Measurements from ENCODE around the gene SPATA46.
"Not testable (repeated sequence)": the region's sequence is repeated elsewhere in the genome, so short reads cannot be mapped to it uniquely, and the experiment has no call there.

Gene SPATA46

GRCh38 chr1:162359523-162360236 lies 17.0 kb downstream of the SPATA46 start:
- TF ChIP-seq CTCF (IDR thresholded peaks at IDR 0.05; ENCODE audit: control insufficient read depth, insufficient read depth, low read depth, low read length, missing control alignments): no peak
- H3K4me3 ChIP-seq (ENCODE audit: control insufficient read depth, low read depth, low read length): no peak overlapping the region
- no peak for DNase-seq (ENCODE audit: low read depth)

GRCh38 chr1:162358928-162359327 lies 17.7 kb downstream of the SPATA46 start:
- no peak for DNase-seq (ENCODE audit: low read depth)
- TF ChIP-seq CTCF (IDR thresholded peaks at IDR 0.05; ENCODE audit: control insufficient read depth, insufficient read depth, low read depth, low read length, missing control alignments): no peak
- no peak overlapping the region for H3K4me3 ChIP-seq (ENCODE audit: control insufficient read depth, low read depth, low read length)

- DNase-seq (ENCODE audit: low read depth): peak; percentile 16
- TF ChIP-seq CTCF (IDR thresholded peaks at IDR 0.05; ENCODE audit: control insufficient read depth, insufficient read depth, low read depth, low read length, missing control alignments): peak; percentile 51
- no peak overlapping the region for H3K4me3 ChIP-seq (ENCODE audit: control insufficient read depth, low read depth, low read length)
These were observed 18.9 kb downstream of the SPATA46 start for GRCh38 chr1:162357681-162358266.

- TF ChIP-seq CTCF (IDR thresholded peaks at IDR 0.05; ENCODE audit: control insufficient read depth, insufficient read depth, low read depth, low read length, missing control alignments): no peak
- no peak overlapping the region for H3K4me3 ChIP-seq (ENCODE audit: control insufficient read depth, low read depth, low read length)
- DNase-seq (ENCODE audit: low read depth): no peak
These were observed 23.0 kb downstream of the SPATA46 start for GRCh38 chr1:162353702-162354101.

GRCh38 chr1:162353078-162353477 lies 23.6 kb downstream of the SPATA46 start:
- H3K4me3 ChIP-seq (ENCODE audit: control insufficient read depth, low read depth, low read length): no peak overlapping the region
- no peak for DNase-seq (ENCODE audit: low read depth)
- no peak for TF ChIP-seq CTCF (IDR thresholded peaks at IDR 0.05; ENCODE audit: control insufficient read depth, insufficient read depth, low read depth, low read length, missing control alignments)

- H3K4me3 ChIP-seq (ENCODE audit: control insufficient read depth, low read depth, low read length); DNase-seq (ENCODE audit: low read depth): not testable (repeated sequence)
These were observed 24.8 kb downstream of the SPATA46 start for GRCh38 chr1:162351874-162352273.

GRCh38 chr1:162351246-162351842 lies 25.3 kb downstream of the SPATA46 start:
- no peak for TF ChIP-seq CTCF (IDR thresholded peaks at IDR 0.05; ENCODE audit: control insufficient read depth, insufficient read depth, low read depth, low read length, missing control alignments)
- H3K4me3 ChIP-seq (ENCODE audit: control insufficient read depth, low read depth, low read length): no peak overlapping the region
- no peak for DNase-seq (ENCODE audit: low read depth)

Measured in AG09309 (cell line).